Panc1 (cell line): Measurements from ENCODE around the gene PXYLP1. TPM values are rescaled to one million over a fixed set of nuclear protein-coding genes. Genes with fewer than 3 reads are reported as not detected.

Experiments used
- ATAC-seq: fragments of 200-7000 bp; cut with Tn5 transposase; 2 replicates; pipeline ENCODE4 v1.9.1; 2020; ENCODE audit warnings: mild to moderate bottlenecking, moderate library complexity
- BruUV-seq: library from RNA; stranded (reverse); fragments of 400-500 nt; replicated peaks from 2 replicates; lab custom pipeline; 2021; lab: Mats Ljungman, UMichigan
- CTCF ChIA-PET: fragments of 300-600 bp; sonication (Branson Sonifier 250); formaldehyde crosslinking; loops from one replicate; lab custom pipeline; 2022; ENCODE audit warnings: antibody characterized with exemption; lab: Charles Lee
- POLR2A ChIA-PET: fragments of 300-600 bp; sonication (Branson Sonifier 250); formaldehyde crosslinking; loops from one replicate; lab custom pipeline; 2022; ENCODE audit warnings: antibody characterized with exemption; lab: Charles Lee
- DNase-seq: peaks from one replicate; pipeline ENCODE4 v3.0.0-alpha.2; 2010; ENCODE audit warnings: low read depth, low spot score
- H3K27ac ChIP-seq: 2 replicates; pipeline ENCODE4 v1.5.1; 2011; ENCODE audit warnings: mild to moderate bottlenecking, low read length, inconsistent platforms
- H3K27me3 ChIP-seq: fragments of 200-500 bp; sonication (Bioruptor generic); 2 replicates; pipeline ENCODE4 v1.6.0; 2014; ENCODE audit warnings: low read length, inconsistent platforms; ENCODE audit not compliant: control insufficient read depth, insufficient read depth
- H3K36me3 ChIP-seq: fragments of 200-500 bp; sonication (Bioruptor generic); 2 replicates; pipeline ENCODE4 v1.5.1; 2014; ENCODE audit warnings: inconsistent platforms, mild to moderate bottlenecking, low read length, moderate library complexity; ENCODE audit not compliant: control insufficient read depth, insufficient read depth
- H3K4me1 ChIP-seq: 2 replicates; pipeline ENCODE4 v1.5.1; 2011; ENCODE audit warnings: inconsistent platforms, mild to moderate bottlenecking, low read length, moderate library complexity; ENCODE audit not compliant: control insufficient read depth, insufficient read depth
- H3K4me3 ChIP-seq, 2 experiments: 2 replicates each; pipeline ENCODE4 v1.5.1; 2011 to 2012; ENCODE audit warnings: low read depth in 2 of 2, low read length in 2 of 2, mild to moderate bottlenecking in 2 of 2, inconsistent platforms in 1 of 2, moderate library complexity in 1 of 2
- H3K9me3 ChIP-seq: fragments of 200-500 bp; sonication (Bioruptor generic); 2 replicates; pipeline ENCODE4 v1.5.1; 2014; ENCODE audit warnings: low read depth, mild to moderate bottlenecking, inconsistent platforms, low read length, moderate library complexity; ENCODE audit not compliant: control insufficient read depth, insufficient read depth
- CTCF ChIP-seq: fragments of 450-650 bp; IDR thresholded peaks from 2 replicates; pipeline ENCODE4 v1.5.1; 2017; ENCODE audit warnings: mild to moderate bottlenecking
- POLR2AphosphoS5 ChIP-seq: IDR thresholded peaks from 2 replicates; pipeline ENCODE4 v1.6.1; 2012; ENCODE audit warnings: mild to moderate bottlenecking, low read depth, low read length, moderate library complexity
- REST ChIP-seq, 2 experiments: IDR thresholded peaks; 2 replicates each; pipeline ENCODE4 v1.6.1; 2011 to 2012; ENCODE audit warnings: low read depth in 2 of 2, control low read depth in 1 of 2, low read length in 1 of 2, mild to moderate bottlenecking in 1 of 2, moderate library complexity in 1 of 2; ENCODE audit not compliant: insufficient read depth in 1 of 2
- SIN3A ChIP-seq: IDR thresholded peaks from 2 replicates; pipeline ENCODE4 v1.6.1; 2012; ENCODE audit warnings: low read depth, mild to moderate bottlenecking, low read length, moderate library complexity, borderline replicate concordance; ENCODE audit not compliant: insufficient read depth
- TCF7L2 ChIP-seq: IDR thresholded peaks from 2 replicates; pipeline ENCODE4 v1.6.1; 2011; ENCODE audit warnings: mild to moderate bottlenecking, low read depth, low read length, inconsistent platforms
- in situ Hi-C: cut with HindIII; loops from 2 replicates; pipeline ENCODE4 v1.10.0; 2016; ENCODE audit warnings: low sequenced_read_pairs, low pct_unique_long_range_greater_than_20kb
- intact Hi-C: fragments of 100-400 bp; cut with micrococcal nuclease; formaldehyde crosslinking; loops from one replicate; pipeline ENCODE4 v1.10.0; 2022; ENCODE audit not compliant: unreplicated experiment
- total RNA-seq: library from RNA; stranded (reverse); gene quantifications from one replicate; pipeline ENCODE4 v1.2.1, GENCODE V29; 2021; ENCODE audit not compliant: unreplicated experiment

PXYLP1 gene
- total RNA-seq, 1 experiment from 2014 or later = 1.4 TPM

- H3K4me3 ChIP-seq = no peak overlapping the region
- DNase-seq (no peak), ATAC-seq (no peak)
- no peak overlapping the region for H3K27ac ChIP-seq
- in situ Hi-C loops (no loop called here), intact Hi-C loops (no loop called here)
- no peaks in the 10 kb centered on the region for H3K36me3 ChIP-seq
- BruUV-seq = no TSS peak
- ChIA-PET POLR2A (no interaction called here), CTCF (interaction anchor here (0.7 kb wide), 1 partner anchor 223 kb away, joined by 18 read pairs; no protein-coding TSS in a partner anchor)
- TF ChIP-seq TCF7L2 (no peak), REST (IDR thresholded peaks at IDR 0.05; ENCODE audit: insufficient read depth in 1 of 2, low read depth in 2 of 2, low read length in 1 of 2) (no peak), SIN3A (no peak), POLR2AphosphoS5 (no peak), CTCF (no peak)
- no peaks in the 10 kb centered on the region for H3K4me1 ChIP-seq
- no peaks in the 10 kb centered on the region for H3K27me3 ChIP-seq
- H3K9me3 ChIP-seq = peaks cover 8% of the 10 kb centered on the region; the same call in 1 of the 2 replicates
Observed at GRCh38 chr3:141223673-141224166, 7.9 kb upstream of the PXYLP1 start.

DNA sequence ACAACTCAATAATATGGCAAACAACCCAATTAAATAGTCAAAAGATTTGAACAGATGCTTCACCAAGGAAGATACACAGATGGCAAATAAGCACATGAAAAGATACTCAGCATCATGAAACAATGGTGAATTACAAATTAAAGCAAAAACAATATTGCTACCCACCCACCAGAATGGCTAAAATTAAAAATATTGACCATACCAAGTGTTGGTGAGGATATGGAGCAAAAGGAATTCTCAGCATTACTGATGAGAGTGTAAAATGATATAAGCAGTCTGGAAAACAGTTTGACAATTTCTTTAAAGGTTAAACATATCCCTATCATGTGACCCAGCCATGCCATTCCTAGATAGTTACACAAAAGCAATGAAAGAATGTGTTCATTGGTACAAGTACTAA lies 5.7 kb upstream of the PXYLP1 start:
- TF ChIP-seq POLR2AphosphoS5 = no peak
- no peak for TF ChIP-seq TCF7L2
- TF ChIP-seq REST (IDR thresholded peaks at IDR 0.05; ENCODE audit: insufficient read depth in 1 of 2, low read depth in 2 of 2, low read length in 1 of 2) = no peak
- no peak for TF ChIP-seq SIN3A
- no peak for TF ChIP-seq CTCF
- Histone ChIP-seq H3K27ac (no peak overlapping the region), H3K27me3 (no peaks in the 10 kb centered on the region), H3K4me1 (peaks cover 4% of the 10 kb centered on the region; the same call in 1 of the 2 replicates), H3K4me3 (no peak overlapping the region), H3K36me3 (no peaks in the 10 kb centered on the region), H3K9me3 (peaks cover 8% of the 10 kb centered on the region; the same call in 1 of the 2 replicates)
- ChIA-PET CTCF (no interaction called here), POLR2A (no interaction called here)
- no peak for ATAC-seq
- intact Hi-C loops (no loop called here), in situ Hi-C loops (no loop called here)
- DNase-seq = no peak
- no TSS peak for BruUV-seq
